Kidney epithelial cell (primary cell): ENCODE data around the gene CLECL1. TPM values are rescaled to one million over a fixed set of nuclear protein-coding genes. Genes with fewer than 3 reads are reported as not detected.

Experiments used
- DNase-seq: peaks from one replicate; pipeline ENCODE4 v3.0.0-alpha.2; 2010; ENCODE audit warnings: low read depth
- H3K27me3 ChIP-seq: 2 replicates; pipeline ENCODE4 v1.6.0; 2011; ENCODE audit warnings: low read length; ENCODE audit not compliant: control insufficient read depth, insufficient read depth
- H3K36me3 ChIP-seq: 2 replicates; pipeline ENCODE4 v1.5.1; 2011; ENCODE audit warnings: low read length; ENCODE audit not compliant: control insufficient read depth, insufficient read depth
- H3K4me3 ChIP-seq: 2 replicates; pipeline ENCODE4 v1.5.1; 2011; ENCODE audit warnings: low read depth, mild to moderate bottlenecking, control low read depth, low read length
- CTCF ChIP-seq: IDR thresholded peaks from 2 replicates; pipeline ENCODE4 v1.5.1; 2011; ENCODE audit warnings: mild to moderate bottlenecking, moderate library complexity, low read length, control low read depth, inconsistent platforms; ENCODE audit not compliant: insufficient read depth, poor library complexity, severe bottlenecking
- total RNA-seq: library from RNA; depleted of rRNA; stranded (reverse); fragments of >200 nt; gene quantifications from 2 replicates; pipeline ENCODE4 v1.2.3, GENCODE V29; 2015

Gene CLECL1
- total RNA-seq, 1 donor from 2014 or later: not detected

GRCh38 chr12:9757433-9758025, 24.6 kb upstream of the CLECL1 start:
- H3K27me3 ChIP-seq: no peaks in the 10 kb centered on the region
- no peaks in the 10 kb centered on the region for H3K36me3 ChIP-seq
- DNase-seq: no peak
- TF ChIP-seq CTCF: no peak
- no peak overlapping the region for H3K4me3 ChIP-seq

- no peak overlapping the region for H3K4me3 ChIP-seq
- no peaks in the 10 kb centered on the region for H3K27me3 ChIP-seq
- H3K36me3 ChIP-seq: no peaks in the 10 kb centered on the region
- no peak for DNase-seq
- TF ChIP-seq CTCF: no peak
Observed at GRCh38 chr12:9756706-9757105, 23.8 kb upstream of the CLECL1 start.

GRCh38 chr12:9756170-9756569, 23.3 kb upstream of the CLECL1 start:
- TF ChIP-seq CTCF: no peak
- no peaks in the 10 kb centered on the region for H3K27me3 ChIP-seq
- no peak overlapping the region for H3K4me3 ChIP-seq
- no peak for DNase-seq
- H3K36me3 ChIP-seq: no peaks in the 10 kb centered on the region

GRCh38 chr12:9755567-9755966, 22.7 kb upstream of the CLECL1 start:
- no peak for TF ChIP-seq CTCF
- no peak overlapping the region for H3K4me3 ChIP-seq
- H3K27me3 ChIP-seq: no peaks in the 10 kb centered on the region
- no peak for DNase-seq
- H3K36me3 ChIP-seq: no peaks in the 10 kb centered on the region

- Histone ChIP-seq H3K4me3 (no peak overlapping the region), H3K27me3 (no peaks in the 10 kb centered on the region), H3K36me3 (no peaks in the 10 kb centered on the region)
- TF ChIP-seq CTCF: no peak
- no peak for DNase-seq
Observed at GRCh38 chr12:9755035-9755434, 22.1 kb upstream of the CLECL1 start.
